K562 (cell line): Measurements from ENCODE around the gene FAM83D. TPM values are rescaled to one million over a fixed set of nuclear protein-coding genes. Genes with fewer than 3 reads are reported as not detected.

Experiments used
- ATAC-seq: fragments of 200-7000 bp; cut with Tn5 transposase; 3 replicates; pipeline ENCODE4 v1.9.1; 2020; ENCODE audit warnings: moderate library complexity
- BruUV-seq: library from RNA; stranded (reverse); fragments of 400-500 nt; replicated peaks from 2 replicates; lab custom pipeline; 2021; lab: Mats Ljungman, UMichigan
- CTCF ChIA-PET: fragments of 300-600 bp; formaldehyde crosslinking; extraction: SDS; loops from one replicate; lab custom pipeline; 2021; ENCODE audit warnings: low intra/inter-chr PET ratio; lab: Yijun Ruan, JAX
- POLR2A ChIA-PET: fragments of 300-600, 350-650 bp; sonication (Branson Sonifier 250); formaldehyde crosslinking; extraction: SDS; loops from one replicate; lab custom pipeline; 2021; ENCODE audit warnings: antibody characterized with exemption, inconsistent platforms; lab: Yijun Ruan, JAX
- DNase-seq, 4 experiments: peaks; one replicate each; pipeline versions ENCODE4 v3.0.0 to v3.0.0-alpha.2; 2011 to 2018; ENCODE audit warnings: low spot score in 3 of 4, mixed read lengths in 3 of 4; ENCODE audit errors: extremely low read depth in 1 of 4
- FAIRE-seq: peaks from 2 replicates; lab custom pipeline; 2011; peaks lifted over from hg19 to GRCh38; lab: Jason Lieb, UNC
- H2AFZ ChIP-seq: 2 replicates; pipeline ENCODE4 v1.6.0; 2011; ENCODE audit warnings: low read depth, low read length, control low read depth, inconsistent platforms
- H3K27ac ChIP-seq: fragments of 200-600 bp; 3 replicates; pipeline ENCODE4 v1.8.0; 2011; ENCODE audit warnings: low read depth, mild to moderate bottlenecking, control low read depth, inconsistent platforms, low read length, moderate library complexity, mixed read lengths; ENCODE audit errors: extremely low read depth
- H3K27me3 ChIP-seq, 2 experiments: fragments of 300-600 bp in 1 of 2; 2 replicates in 1 of 2; 3 replicates in 1 of 2; pipeline versions ENCODE4 v1.6.0 to v1.8.0; 2011; ENCODE audit warnings: inconsistent platforms in 2 of 2, low read length in 2 of 2, mild to moderate bottlenecking in 1 of 2, mixed read lengths in 1 of 2, moderate library complexity in 1 of 2; ENCODE audit not compliant: control insufficient read depth in 2 of 2, insufficient read depth in 2 of 2
- H3K36me3 ChIP-seq: fragments of 300-600 bp; 3 replicates; pipeline ENCODE4 v1.8.0; 2011; ENCODE audit warnings: mild to moderate bottlenecking, low read length, inconsistent platforms; ENCODE audit not compliant: control insufficient read depth, insufficient read depth
- H3K4me1 ChIP-seq, 2 experiments: fragments of 200-600 bp in 1 of 2; replicated peaks in 1 of 2; 2 replicates in 1 of 2; 3 replicates in 1 of 2; pipeline versions ENCODE4 v1.5.1 to v1.8.0; 2011; ENCODE audit warnings: inconsistent platforms in 2 of 2, low read length in 2 of 2, mild to moderate bottlenecking in 1 of 2, mixed read lengths in 1 of 2, moderate library complexity in 1 of 2; ENCODE audit not compliant: control insufficient read depth in 2 of 2, insufficient read depth in 2 of 2
- H3K4me2 ChIP-seq: 2 replicates; pipeline ENCODE4 v1.6.1; 2011; ENCODE audit warnings: low read length, control low read depth, inconsistent platforms, mixed read lengths; ENCODE audit not compliant: insufficient read depth
- H3K4me3 ChIP-seq: fragments of 200-600 bp; sonication (generic), shearing (Covaris generic); 2 replicates; pipeline ENCODE4 v1.5.1; 2016; ENCODE audit warnings: control low read depth, inconsistent platforms
- H3K79me2 ChIP-seq: fragments of 200-600 bp; 3 replicates; pipeline ENCODE4 v1.8.0; 2011; ENCODE audit warnings: low read length, inconsistent platforms; ENCODE audit not compliant: control insufficient read depth, insufficient read depth
- H3K9ac ChIP-seq, 2 experiments: 2 replicates each; pipeline versions ENCODE4 v1.6.0 to v1.6.1; 2011; ENCODE audit warnings: low read depth in 2 of 2, low read length in 2 of 2, control low read depth in 1 of 2, inconsistent platforms in 1 of 2, mild to moderate bottlenecking in 1 of 2, mixed read lengths in 1 of 2; ENCODE audit not compliant: insufficient read depth in 1 of 2
- H3K9me1 ChIP-seq: one replicate; pipeline ENCODE4 v1.6.0; 2011; ENCODE audit warnings: inconsistent platforms, mild to moderate bottlenecking, low read length, moderate library complexity; ENCODE audit not compliant: control insufficient read depth, insufficient read depth
- H3K9me3 ChIP-seq: replicated peaks from 2 replicates; pipeline ENCODE4 v1.5.1; 2011; ENCODE audit warnings: low read depth, low read length, inconsistent platforms; ENCODE audit not compliant: control insufficient read depth, insufficient read depth
- H4K20me1 ChIP-seq: replicated peaks from 2 replicates; pipeline ENCODE4 v1.6.1; 2011; ENCODE audit warnings: low read length, inconsistent platforms, mixed read lengths; ENCODE audit not compliant: control insufficient read depth, insufficient read depth
- FOXP4 ChIP-seq: sonication (generic); formaldehyde crosslinking; IDR thresholded peaks from 2 replicates; pipeline ENCODE4 v1.8.0; 2022; ENCODE audit warnings: mild to moderate bottlenecking, missing genetic modification reagents, borderline replicate concordance
- GATAD2B ChIP-seq: fragments of 450-650 bp; IDR thresholded peaks from 2 replicates; pipeline ENCODE4 v1.6.1; 2017; ENCODE audit warnings: mild to moderate bottlenecking, borderline replicate concordance
- JUNB ChIP-seq: fragments of 450-650 bp; formaldehyde crosslinking; conservative IDR thresholded peaks from 2 replicates; pipeline ENCODE4 v1.4.0; 2020; ENCODE audit warnings: mild to moderate bottlenecking
- REST ChIP-seq, 2 experiments: fragments of 450-650 bp; formaldehyde crosslinking in 1 of 2; IDR thresholded peaks; 2 replicates each; pipeline versions ENCODE4 v1.4.0 to v1.6.1; 2014 to 2020; ENCODE audit warnings: mild to moderate bottlenecking in 2 of 2, borderline replicate concordance in 1 of 2, low read depth in 1 of 2
- THRB ChIP-seq: fragments of 450-650 bp; formaldehyde crosslinking; conservative IDR thresholded peaks from 2 replicates; pipeline ENCODE4 v1.4.0; 2022; ENCODE audit warnings: mild to moderate bottlenecking, missing genetic modification characterization
- YBX1 ChIP-seq: fragments of 450-650 bp; IDR thresholded peaks from 2 replicates; pipeline ENCODE4 v1.7.1; 2016; ENCODE audit warnings: mild to moderate bottlenecking
- ZBTB34 ChIP-seq: fragments of 250-450 bp; sonication (Bioruptor Pico); IDR thresholded peaks from 2 replicates; pipeline ENCODE4 v1.8.0; 2021; ENCODE audit warnings: mild to moderate bottlenecking, moderate library complexity
- WGBS: fragments of 100-300 bp; shearing (Covaris generic); methylation state at CpG from one replicate; pipeline ENCODE4 v1.1.6; 2016; ENCODE audit warnings: low coverage, mixed read lengths; ENCODE audit not compliant: insufficient coverage; ENCODE audit errors: missing lambda C conversion rate; 5-methylcytosine and 5-hydroxymethylcytosine counted together
- in situ Hi-C: fragments of 300-500 bp; cut with MboI; formaldehyde crosslinking; loops from 4 replicates; pipeline ENCODE4 v1.15.0; 2018; ENCODE audit warnings: inconsistent platforms, mixed read lengths
- intact Hi-C: fragments of 100-400 bp; cut with micrococcal nuclease; formaldehyde crosslinking; loops from 2 replicates; pipeline ENCODE4 v1.14.2; 2022
- polyA plus RNA-seq, 8 experiments: library from polyadenylated mRNA; depleted of rRNA in 4 of 8; stranded (reverse) in 5 of 8; unstranded in 3 of 8; fragments of >200 nt; fragmentation: Nextera tagmentation in 2 of 8; fragmentation: Illumina TruSeq in 1 of 8; extraction: Ambion mirVana in 2 of 8; extraction: Trizol in 1 of 8; gene quantifications; 2 replicates each; pipeline versions ENCODE4 v1.2.1 to v1.2.3, GENCODE V29; 2011 to 2014; ENCODE audit warnings: inconsistent platforms in 1 of 8, missing spikeins in 1 of 8
- total RNA-seq, 7 experiments: library from RNA; depleted of rRNA in 6 of 7; stranded (reverse); fragments of >200 nt in 6 of 7; fragmentation: Illumina TruSeq in 2 of 7; extraction: Trizol in 2 of 7; gene quantifications; 2 replicates each; pipeline versions ENCODE4 v1.2.1 to v1.2.3, GENCODE V29; 2011 to 2021; ENCODE audit warnings: low replicate concordance in 1 of 7

FAM83D gene
- total and polyA plus RNA-seq, 9 of the 15 experiments (the other 6 are each of a cell fraction or from before 2014, with no cell fraction given): 8.2 to 66.1 (median 43.5) TPM

- H3K9me1 ChIP-seq: peaks cover 9% of the 10 kb centered on the region
- no peak for ATAC-seq
- peaks cover 10% of the 10 kb centered on the region for H4K20me1 ChIP-seq
- H3K4me2 ChIP-seq: no peak overlapping the region
- H3K9me3 ChIP-seq: no peaks in the 10 kb centered on the region
- intact Hi-C loops (no loop called here), in situ Hi-C loops (no loop called here)
- no TSS peak for BruUV-seq
- H3K27me3 ChIP-seq: 0 out of 5 replicates have a peak, but pooled peaks cover 0 to 2% of the 10 kb centered on the region in 2 experiments
- H2AFZ ChIP-seq: no peak overlapping the region
- H3K27ac ChIP-seq: no peak overlapping the region
- peak overlapping the region in 1 of 2 experiments; percentile 36; a peak in 1 of 4 replicates for H3K9ac ChIP-seq
- peaks cover 11 to 16% of the 10 kb centered on the region in 2 experiments for H3K4me1 ChIP-seq
- DNase-seq: no peak
- H3K36me3 ChIP-seq: no peaks in the 10 kb centered on the region
- no peaks in the 10 kb centered on the region for H3K79me2 ChIP-seq
- no peak overlapping the region for H3K4me3 ChIP-seq
- no peak for FAIRE-seq
- POLR2A ChIA-PET: no interaction called here
- CTCF ChIA-PET: no interaction called here
- 48% methylated on average over 11 of the region's 13 CpGs for WGBS
- TF ChIP-seq REST (IDR thresholded peaks at IDR 0.05; ENCODE audit: borderline replicate concordance): no peak
- no peak for TF ChIP-seq REST (CRISPR knock-in tag; IDR thresholded peaks at IDR 0.05; ENCODE audit: low read depth)
- no peak for TF ChIP-seq ZBTB34 (CRISPR knock-in tag)
- no peak for TF ChIP-seq FOXP4 (CRISPR knock-in tag)
- TF ChIP-seq GATAD2B: no peak
- no peak for TF ChIP-seq YBX1
- no peak for TF ChIP-seq THRB (CRISPR knock-in tag)
- TF ChIP-seq JUNB (CRISPR knock-in tag): no peak
Measured at GRCh38 chr20:38888059-38888831, 38.0 kb upstream of the FAM83D start.
